Stimulated activated CD4-positive, alpha-beta T cell treated with anti-CD3 and anti-CD28 coated beads, TNF-alpha, amount 100 ng/mL, for 24 hours (primary cell): ENCODE data around the gene BANF2.
"Not testable (repeated sequence)": the region's sequence is repeated elsewhere in the genome, so short reads cannot be mapped to it uniquely, and the experiment has no call there.

Source experiments
- DNase-seq, 3 experiments: peaks; one replicate each; pipeline ENCODE4 v3.0.0-alpha.2; 2020; ENCODE audit warnings: low read depth in 3 of 3

Gene BANF2

DNA sequence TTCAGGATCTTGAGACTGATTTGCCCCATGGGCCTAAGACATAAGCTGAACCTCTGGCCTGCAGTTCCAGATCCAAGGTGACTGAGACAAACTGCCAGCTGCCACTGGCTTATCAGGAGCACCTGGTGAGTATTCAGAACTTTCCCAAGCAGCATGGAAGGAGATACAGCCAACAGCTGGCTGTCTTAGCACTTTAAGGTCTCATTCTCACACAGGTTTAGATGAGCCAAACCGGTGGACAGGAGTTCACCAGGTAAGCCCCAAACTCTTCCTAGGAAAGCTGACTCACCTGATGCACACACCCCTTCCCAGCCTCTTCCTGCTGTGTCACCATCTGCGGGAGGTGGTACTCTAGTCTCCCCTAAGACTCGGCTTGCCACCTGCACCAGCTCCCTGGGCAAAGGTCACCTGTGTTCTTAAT lies at the start of gene BANF2:
BANF2 (plus strand) TSS at position 36 of the 421 bp plus-strand sequence. CDS start 25,060 bp downstream, outside the sequence.
- no peak for DNase-seq

DNA sequence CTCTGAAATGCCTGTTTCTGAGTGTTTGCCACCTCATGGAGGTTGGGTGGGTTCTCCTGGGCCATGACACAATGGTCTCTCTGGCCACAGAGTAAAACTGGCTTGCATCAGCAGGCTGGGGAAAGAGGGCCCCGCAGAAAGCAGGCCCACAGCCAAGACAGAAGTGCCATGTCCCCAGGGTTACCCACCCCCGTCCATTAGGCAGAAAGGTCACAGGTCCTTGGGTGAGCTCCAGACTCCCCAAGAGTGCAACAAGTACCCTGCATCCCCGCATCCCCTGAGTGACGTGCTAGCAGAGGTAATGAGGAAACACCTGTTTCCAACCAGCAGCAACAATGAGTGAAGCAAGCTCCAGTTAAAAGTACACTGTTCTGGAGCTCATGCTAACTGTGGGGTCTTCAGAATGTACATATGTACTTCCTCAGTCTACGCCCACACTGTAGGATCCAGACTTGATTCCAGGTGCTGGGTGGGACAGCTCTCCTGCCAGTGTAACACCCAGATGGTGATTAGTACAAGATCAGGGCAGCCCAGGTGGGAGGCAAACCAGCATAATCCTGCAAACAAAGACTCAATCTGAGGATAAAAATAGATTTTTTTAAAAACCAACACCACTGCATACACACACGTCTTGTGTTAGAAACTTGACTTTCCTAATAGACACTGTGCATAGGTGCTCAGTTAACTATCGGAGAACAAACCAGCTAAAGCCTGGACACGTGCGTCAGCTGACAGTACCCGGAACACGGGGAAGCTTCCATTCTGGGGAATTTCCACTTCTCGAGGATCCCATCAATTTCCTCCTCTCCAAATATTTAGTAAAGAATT lies 49.3 kb upstream of the BANF2 start:
- DNase-seq, result no peak

DNA sequence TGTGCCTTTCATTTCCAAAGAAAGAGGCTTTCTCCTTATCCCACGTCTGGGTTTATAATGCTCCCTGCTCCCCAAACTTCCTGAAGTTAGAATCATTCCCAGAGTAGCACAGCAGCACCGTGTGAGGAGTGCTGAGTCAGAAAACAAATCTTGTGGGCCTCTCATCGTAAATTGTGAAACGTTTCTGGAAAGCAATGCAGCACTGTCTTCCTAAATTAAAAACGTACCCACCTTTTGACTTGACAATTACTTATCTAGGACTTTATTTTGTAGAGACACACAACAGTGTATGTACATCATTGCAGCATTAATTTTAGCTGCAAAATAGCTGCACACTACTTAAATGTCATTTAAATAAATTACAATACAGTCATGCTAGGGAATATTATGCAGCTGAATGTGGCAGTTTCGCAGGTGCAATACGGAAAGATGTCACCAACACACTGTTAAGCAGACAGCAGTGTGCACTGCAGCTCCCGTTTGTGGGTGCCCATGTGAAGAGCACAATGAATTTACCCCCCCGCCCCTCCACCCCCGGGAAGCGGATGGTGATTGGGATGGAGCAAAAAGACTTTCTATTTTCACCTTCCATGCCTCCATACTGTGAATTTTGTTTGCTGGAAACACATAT lies 48.5 kb upstream of the BANF2 start:
- DNase-seq, result no peak

DNA sequence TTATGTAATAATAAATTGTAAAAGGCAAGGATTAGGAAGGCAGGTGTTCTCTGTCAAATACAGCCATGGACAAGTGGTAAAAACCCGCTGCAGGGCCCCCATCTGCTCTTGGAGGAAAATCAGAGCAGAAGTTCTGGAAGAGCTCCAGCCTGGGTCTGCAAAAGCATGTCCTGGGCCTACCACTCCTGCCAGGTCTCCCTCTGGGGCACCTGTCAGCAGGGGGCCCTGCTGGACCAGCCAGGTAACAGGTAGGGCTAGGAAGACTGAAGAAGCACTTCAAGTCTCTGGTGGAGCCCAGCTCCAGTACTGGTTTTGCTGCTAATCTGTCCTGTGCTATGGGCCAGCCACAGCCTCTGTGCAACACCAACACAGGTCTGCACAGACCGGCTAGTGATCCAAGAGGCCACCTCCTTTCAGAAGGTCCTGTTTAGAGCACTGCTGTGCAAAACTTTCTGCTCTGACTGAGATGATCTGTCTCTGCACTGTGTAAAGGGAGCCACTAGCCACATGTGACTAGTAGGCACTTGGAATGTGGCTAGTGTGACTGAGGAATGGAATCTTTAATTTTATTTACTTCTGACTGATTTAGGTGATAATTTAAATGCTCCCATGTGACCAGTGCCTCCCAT lies 47.9 kb upstream of the BANF2 start:
- no peak for DNase-seq

DNA sequence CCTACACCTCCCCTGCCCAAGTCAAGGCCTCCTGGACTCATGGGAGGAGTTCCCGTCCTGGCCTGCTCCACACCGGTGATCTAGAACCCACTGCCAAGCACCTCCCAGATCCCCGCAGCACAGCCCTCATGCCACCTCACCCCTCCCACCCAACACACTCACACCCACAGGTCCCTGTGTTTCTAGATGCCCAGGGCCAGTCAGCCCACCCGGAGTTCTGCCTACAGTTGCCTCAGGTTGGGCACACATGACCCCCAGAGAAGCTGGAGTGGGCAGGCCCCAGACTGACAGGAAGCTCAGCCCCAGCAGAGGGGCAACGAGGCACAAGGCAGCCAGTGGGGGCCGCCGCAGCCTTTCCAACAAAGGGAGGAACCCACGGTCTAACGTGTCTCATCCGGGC lies 47.4 kb upstream of the BANF2 start:
- DNase-seq, result no peak

DNA sequence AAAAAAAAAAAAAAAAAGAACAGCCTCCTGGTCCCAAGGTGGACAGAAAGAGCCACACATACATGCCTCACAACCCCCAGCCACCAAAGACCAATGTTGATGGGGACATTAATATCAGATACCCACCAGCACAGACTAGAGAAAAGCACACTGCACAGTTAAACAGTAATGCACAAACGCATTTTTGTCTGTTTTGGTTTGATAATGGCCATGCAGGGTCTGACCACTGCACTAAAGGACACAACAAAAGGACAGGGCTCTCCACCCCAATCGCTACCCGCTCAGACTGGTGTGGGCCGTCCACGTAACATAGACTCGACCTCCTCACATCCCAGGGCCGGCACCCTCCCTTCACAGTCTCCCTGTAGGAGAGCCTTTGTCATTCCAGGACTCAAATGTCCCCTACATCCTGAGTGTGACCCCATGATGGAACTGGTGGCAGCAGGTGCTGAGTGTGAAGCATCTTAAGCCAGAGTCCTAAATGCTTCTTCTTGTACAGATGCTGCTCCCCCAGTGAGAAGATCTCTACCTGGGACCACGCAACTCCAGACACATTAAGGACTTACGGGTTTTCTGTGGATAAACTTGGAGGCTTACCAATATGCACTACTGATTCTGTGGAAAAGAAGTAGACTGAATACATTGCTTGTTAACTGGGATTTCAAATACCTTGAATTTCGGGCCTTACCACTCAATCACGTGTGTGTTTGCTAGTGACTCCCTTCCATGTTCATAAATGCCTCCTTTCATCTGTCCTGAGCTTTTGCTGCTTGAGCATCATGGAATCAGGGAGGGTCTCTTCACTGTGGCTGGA lies 45.7 kb upstream of the BANF2 start:
- DNase-seq, result no peak

DNA sequence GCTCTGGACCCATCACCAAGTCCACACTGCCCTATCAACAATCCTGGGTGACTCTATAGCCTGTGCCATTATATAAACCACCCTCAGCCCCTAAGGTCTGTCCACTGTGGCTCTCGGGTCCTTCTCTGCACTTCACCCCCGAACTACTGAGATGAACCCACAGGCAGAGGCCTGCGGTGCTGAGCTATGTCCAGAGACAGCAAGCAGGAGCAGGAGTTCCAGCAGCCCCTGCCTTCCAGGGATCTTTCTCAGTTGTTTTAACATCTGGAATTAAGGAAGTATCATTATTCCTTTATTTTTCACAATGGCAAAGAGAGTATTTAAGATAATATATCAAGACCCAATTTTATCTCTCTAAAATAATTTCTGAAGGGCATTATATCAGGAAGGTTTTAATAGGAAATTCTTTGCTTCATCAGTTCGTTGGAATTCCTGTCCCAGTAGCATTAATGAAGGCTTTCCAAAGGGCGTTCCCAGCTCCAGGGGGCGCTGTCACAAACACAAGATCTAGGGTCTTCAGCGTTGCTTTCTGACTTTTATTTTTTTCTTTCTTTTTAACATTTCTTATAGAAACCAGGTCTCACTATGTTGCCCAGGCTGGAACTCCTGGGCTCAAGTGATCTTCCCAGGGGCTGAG lies 45.0 kb upstream of the BANF2 start:
- DNase-seq, result no peak

DNA sequence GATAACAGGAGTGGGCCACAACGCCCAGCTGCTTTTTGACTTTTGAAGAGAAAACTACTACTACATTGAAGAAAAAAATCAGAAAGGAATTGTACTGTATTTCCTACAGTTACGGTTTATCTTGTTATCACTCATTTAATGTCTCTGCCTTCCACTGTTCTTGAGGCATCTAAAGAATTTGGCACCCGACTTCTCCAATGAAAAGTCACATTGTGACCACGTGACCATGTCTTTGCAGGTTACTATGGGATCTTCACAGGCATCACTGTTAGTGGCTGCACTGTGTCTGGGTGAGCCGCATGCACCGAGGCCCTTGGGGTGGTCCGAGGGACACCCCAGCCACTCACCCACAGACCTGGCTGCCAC lies 44.5 kb upstream of the BANF2 start:
- DNase-seq, result no peak

DNA sequence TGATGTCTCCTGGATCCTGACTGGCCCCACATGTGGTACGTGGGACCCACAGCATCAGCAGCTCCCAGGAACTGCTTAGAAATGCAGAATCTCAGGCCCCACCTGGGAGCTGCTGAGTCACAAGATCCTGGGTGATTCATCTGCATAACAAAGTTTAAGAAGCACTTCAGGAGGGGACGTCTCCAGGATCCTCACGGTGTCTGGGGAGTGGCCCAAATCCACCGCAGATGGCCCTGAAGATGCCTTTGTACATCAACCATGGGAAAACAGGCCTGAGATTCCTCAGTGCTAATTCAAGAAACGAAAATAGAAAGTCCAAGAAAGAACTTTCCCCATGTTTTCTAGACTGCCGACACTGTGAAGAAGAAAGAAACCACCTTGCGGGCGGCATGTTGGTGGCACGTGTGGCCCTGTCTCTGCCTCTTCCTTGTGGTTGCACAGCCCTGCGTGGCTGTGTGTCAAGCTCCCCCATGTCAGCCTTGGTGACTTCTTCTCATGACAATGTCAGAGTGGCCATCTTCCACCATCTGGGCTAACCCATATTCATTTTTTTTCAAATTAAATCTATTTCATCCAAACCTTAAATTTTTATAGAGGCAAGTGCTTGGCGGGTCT lies 43.8 kb upstream of the BANF2 start:
- DNase-seq, result no peak

DNA sequence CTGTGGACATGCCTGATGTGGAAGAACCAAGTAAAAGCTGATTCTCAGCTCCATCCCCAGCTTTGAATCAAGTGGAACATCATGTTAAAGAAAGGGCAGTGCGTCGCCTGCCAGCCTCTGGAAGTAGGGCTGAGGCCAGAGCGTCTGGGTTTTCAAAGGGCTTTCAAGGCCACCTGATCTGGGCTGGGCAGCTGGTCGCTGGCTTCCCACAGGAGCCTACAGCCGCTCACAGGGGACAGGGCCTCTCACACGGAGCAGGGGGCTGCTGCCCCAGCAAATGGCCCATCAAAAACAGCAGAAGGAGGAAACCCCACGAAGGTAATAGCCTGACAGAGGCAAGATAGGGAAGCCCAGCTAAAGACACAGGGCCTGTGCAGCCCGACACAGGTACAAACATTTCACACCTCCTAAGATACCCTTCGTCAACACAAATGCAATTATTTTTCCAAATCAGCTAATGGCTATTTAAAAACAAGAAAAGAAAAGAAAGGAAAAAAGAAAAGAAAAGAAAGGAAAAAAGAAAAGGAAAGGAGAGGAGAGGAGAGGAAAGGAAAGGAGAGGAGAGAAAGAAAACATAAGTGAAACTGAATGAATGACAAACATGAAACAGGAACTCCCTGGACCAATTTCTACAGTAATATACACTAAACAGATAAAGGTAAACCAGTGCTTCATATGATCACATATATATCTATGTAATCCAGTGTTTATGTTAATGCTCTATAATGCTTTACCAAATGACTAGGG lies 42.5 kb upstream of the BANF2 start:
- no peak for DNase-seq

DNA sequence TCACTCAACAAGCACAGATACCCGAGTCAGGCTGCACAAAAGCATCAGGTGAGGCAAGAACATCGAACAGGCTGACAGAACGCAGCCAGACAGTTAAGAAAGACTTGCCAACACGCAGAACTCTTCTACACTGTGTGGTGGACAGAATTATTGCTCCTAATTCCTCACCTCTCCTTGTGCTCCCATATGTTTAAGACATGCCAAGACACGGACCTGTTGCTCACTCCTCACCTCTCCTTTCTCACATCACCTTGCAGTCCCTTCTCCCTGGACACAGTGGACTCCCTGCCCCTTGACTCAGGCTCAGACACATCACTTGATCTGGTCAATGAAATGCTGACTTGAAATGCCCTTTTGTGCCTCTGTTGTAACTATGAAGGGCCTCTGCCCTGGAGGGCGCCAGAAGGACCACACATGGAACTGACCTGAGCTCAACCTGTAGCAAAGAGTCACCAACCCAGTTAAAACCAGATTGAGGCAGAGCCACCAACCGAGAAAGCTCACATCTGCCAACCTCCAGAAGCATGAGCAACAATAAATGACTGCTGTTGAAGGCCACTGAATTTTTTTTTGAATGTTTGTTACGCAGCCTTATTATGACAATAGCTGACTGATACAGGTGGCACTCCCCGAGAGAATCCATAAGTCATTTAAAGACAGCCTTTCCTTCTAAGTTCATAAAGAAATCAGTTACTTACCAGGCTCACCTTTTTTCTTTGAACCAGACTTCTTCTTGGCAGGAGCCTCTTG lies 41.7 kb upstream of the BANF2 start:
- DNase-seq, result no peak

DNA sequence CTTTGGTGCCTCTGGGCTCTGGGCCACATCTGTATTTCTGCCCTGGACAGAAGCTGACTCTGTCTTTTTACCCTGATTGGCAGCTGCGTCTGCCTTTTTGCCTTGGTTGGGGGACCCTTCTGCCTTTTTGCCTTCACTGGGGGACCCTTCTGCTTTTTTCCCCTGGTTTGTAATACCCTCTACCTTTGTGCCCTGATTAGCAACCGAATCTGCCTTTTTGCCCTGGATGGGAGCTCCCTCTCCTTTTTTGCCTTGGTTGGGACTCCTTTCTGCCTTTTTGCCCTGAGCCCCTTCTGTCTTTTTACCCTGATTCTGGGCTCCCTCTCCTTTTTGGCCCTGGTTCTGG lies 41.1 kb upstream of the BANF2 start:
- DNase-seq, result no peak

DNA sequence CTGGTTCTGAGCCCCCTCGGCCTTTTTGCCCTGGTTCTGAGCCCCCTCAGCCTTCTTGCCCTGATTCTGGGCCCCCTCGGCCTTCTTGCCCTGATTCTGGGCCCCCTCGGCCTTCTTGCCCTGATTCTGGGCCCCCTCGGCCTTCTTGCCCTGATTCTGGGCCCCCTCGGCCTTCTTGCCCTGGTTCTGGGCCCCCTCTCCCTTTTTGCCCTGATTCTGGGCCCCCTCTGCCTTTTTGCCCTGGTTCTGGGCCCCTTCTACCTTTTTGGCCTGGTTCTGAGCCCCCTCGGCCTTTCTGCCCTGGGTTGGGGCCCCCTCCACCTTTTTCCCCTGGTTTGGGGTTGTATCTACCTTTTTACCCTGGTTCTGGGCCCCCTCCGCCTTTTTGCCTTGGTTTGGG lies 40.4 kb upstream of the BANF2 start:
- DNase-seq, result not testable (repeated sequence)

DNA sequence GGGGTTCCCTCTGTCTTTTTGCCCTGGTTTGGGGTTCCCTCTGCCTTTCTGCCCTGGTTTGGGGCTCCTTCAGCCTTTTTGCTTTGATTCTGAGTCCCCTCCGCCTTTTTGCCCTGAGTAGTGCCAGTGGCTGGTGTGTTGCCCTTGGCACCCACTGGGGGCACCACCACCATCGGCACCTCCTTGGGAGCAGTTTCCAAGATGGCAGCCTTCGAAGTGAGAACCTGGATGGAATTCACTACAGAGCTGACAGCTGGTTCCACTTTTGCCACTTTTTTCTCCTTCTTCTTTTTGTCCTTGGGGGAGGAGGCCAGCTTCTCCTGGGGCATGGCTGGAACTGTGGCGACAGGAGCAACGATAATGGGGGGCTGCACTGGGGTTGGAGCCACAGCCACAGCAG lies 40.0 kb upstream of the BANF2 start:
- DNase-seq, result no peak

DNA sequence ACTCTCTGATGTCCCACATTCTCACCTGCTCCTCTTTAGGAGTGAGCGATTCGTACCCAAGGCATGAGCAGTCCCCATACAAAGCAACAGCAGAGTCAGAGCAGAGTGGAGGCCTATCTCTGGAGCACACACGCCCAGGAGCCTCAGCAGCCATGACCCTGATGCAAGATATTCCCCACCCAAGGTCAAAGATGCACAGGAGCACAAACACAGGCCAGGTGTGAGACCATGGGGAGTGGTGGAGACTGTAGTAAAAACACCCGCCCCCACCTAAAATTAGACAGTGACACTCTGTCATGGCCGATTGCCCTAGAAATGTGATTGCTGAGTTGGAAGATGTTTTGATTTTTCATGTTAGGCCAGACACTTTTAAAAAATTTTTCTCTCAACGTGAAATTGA lies 39.1 kb upstream of the BANF2 start:
- no peak for DNase-seq

DNA sequence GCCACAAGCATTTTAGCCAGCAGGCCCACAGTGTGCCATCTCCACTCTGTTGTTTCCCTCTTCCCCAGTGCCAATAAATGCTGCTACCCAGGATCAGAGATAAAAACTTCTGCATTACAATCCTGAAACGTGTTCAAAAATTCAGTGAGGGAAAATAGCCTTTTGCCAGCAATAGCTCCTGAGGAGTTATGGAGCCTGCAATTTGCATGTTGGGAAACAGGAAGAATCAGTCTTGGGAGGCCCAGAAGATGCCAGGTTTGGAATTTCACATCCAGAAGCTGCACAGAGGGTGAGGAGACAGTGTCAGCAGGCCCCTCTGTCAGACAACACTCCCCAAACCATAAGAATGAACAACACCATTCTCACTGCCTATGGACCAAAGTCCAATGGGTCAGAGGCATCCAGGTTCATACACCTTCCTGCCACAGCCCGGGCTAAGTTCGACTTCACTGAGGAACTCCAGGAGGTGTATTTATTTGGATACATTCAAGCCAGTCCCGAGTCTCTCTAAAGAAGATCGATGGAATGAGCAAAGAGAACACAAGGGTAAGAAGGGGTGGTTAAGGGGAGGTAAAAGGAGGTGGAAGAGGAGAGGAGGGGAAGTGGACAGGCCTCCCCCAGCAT lies 38.5 kb upstream of the BANF2 start:
- no peak for DNase-seq

DNA sequence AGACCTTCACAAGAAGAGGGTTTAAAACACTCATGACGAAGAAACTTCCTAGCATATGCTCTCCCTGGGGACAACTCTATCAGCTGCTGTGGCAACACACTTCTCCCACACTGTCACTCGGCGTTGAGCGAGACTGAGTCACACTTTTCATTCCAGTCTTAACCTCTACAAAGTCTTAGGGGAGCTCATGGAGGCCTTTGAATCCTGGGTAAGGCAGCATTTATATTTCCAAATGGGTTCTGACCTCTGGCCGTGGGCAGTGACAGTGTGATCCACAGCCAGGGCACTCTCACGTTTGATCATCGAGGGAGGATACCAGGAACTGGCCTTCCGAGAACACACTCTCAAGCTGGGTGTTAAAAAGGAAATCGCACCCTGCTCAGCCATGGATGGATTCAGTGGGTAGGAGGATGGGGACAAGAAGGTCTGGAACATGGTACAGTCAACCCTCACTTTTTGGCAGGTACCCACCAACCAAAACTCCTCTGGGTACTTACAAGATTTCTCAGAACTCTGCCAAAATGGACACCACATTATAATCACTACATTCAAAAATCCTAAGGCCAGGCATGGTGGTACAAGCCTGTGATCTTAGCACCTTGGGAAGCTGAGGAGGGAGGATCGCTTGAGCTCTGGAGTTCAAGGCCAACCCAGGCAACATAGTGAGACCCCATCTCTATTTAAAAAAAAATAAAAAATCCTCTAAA lies 37.3 kb upstream of the BANF2 start:
- no peak for DNase-seq

DNA sequence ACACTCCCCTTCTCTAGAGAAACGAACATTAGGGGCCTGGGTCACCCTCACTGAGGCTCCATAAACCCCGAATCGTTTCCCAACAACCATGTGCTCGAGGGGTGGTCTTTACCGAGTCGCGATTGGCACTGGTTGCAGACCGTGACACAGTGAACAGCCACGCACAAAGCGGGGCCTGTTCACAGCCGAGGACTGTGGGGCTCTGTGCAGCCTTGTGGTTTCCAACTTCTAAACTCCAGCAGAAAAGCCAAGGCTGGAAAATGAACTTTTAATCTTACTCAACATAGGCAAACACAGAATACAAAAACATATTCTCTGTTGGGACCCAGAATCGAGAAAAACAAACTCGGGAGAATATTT lies 36.7 kb upstream of the BANF2 start:
- no peak for DNase-seq

DNA sequence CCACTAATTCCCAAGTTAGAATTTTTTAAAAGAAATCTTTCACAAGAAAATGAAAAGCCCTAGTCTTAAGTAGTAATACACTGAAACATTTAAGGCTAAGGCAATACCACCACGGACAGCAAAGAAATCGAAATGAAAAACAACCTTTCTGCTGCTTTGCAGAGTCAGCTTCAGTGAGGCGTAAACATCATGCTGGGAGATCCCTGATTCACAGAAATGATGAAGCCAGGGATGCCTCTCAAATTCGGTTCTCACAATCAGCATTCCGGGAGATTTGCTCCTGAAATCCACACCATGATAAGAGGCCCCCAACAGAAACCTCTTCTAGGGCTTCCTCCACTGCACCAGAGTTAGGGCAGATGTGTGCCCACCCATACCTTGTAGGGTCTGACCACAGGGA lies 36.3 kb upstream of the BANF2 start:
- no peak for DNase-seq
